OCI-LY7 (cell line): ENCODE results near the gene MTHFD2L. TPM values are rescaled to one million over a fixed set of nuclear protein-coding genes. Genes with fewer than 3 reads are reported as not detected.

Source experiments
- BruUV-seq: library from RNA; stranded (reverse); fragments of 400-500 nt; replicated peaks from 2 replicates; lab custom pipeline; 2021; lab: Mats Ljungman, UMichigan
- CTCF ChIA-PET: fragments of 300-600 bp; sonication (Branson Sonifier 250); formaldehyde crosslinking; loops from one replicate; lab custom pipeline; 2022; ENCODE audit warnings: antibody characterized with exemption; ENCODE audit not compliant: unreplicated experiment; lab: Charles Lee
- POLR2A ChIA-PET: fragments of 300-600 bp; sonication (Branson Sonifier 250); formaldehyde crosslinking; loops from one replicate; lab custom pipeline; 2022; ENCODE audit warnings: antibody characterized with exemption; lab: Charles Lee
- DNase-seq: peaks from one replicate; pipeline ENCODE4 v3.0.0-alpha.2; 2015; ENCODE audit warnings: low spot score
- H2AFZ ChIP-seq: fragments of 200-600 bp; sonication (generic), shearing (Covaris generic); 2 replicates; pipeline ENCODE4 v1.6.1; 2014; ENCODE audit warnings: mild to moderate bottlenecking, antibody characterized with exemption, low read length, moderate library complexity
- H3K27ac ChIP-seq: fragments of 200-600 bp; sonication (generic); 2 replicates; pipeline ENCODE4 v1.5.1; 2014; ENCODE audit warnings: mixed run types, low read depth, mild to moderate bottlenecking, moderate library complexity, low read length, inconsistent platforms; ENCODE audit not compliant: poor library complexity, severe bottlenecking
- H3K36me3 ChIP-seq: fragments of 200-600 bp; sonication (generic); 2 replicates; pipeline ENCODE4 v1.6.1; 2014; ENCODE audit warnings: mild to moderate bottlenecking, antibody characterized with exemption, low read length, moderate library complexity, mixed read lengths; ENCODE audit not compliant: insufficient read depth
- H3K4me1 ChIP-seq: fragments of 200-600 bp; sonication (generic); 2 replicates; pipeline ENCODE4 v1.5.1; 2014; ENCODE audit warnings: mild to moderate bottlenecking, low read length; ENCODE audit not compliant: insufficient read depth, poor library complexity, severe bottlenecking
- H3K4me2 ChIP-seq: fragments of 200-600 bp; sonication (generic); 2 replicates; pipeline ENCODE4 v1.6.1; 2014; ENCODE audit warnings: mild to moderate bottlenecking, low read length
- H3K4me3 ChIP-seq: fragments of 200-600 bp; sonication (generic); 2 replicates; pipeline ENCODE4 v1.5.1; 2014; ENCODE audit warnings: mild to moderate bottlenecking, low read depth, low read length; ENCODE audit not compliant: poor library complexity, severe bottlenecking
- H3K79me2 ChIP-seq: fragments of 200-600 bp; sonication (generic); 2 replicates; pipeline ENCODE4 v1.6.1; 2016; ENCODE audit warnings: low read depth, mild to moderate bottlenecking, low read length, moderate library complexity, mixed read lengths; ENCODE audit not compliant: insufficient read depth
- H3K9me2 ChIP-seq: fragments of 200-600 bp; sonication (generic); 2 replicates; pipeline ENCODE4 v1.6.1; 2016; ENCODE audit warnings: mild to moderate bottlenecking, low read length, mixed read lengths; ENCODE audit not compliant: insufficient read depth
- H3K9me3 ChIP-seq: fragments of 200-600 bp; sonication (generic); 2 replicates; pipeline ENCODE4 v1.6.1; 2014; ENCODE audit warnings: mild to moderate bottlenecking, mixed run types, low read length, mixed read lengths
- H4K20me1 ChIP-seq: fragments of 200-600 bp; sonication (generic); 2 replicates; pipeline ENCODE4 v1.6.1; 2014; ENCODE audit warnings: mild to moderate bottlenecking, antibody characterized with exemption, low read length, moderate library complexity, mixed read lengths; ENCODE audit not compliant: insufficient read depth
- EZH2phosphoT487 ChIP-seq: fragments of 200-600 bp; sonication (generic); IDR thresholded peaks from 2 replicates; pipeline ENCODE4 v1.6.1; 2018; ENCODE audit warnings: low read depth, borderline replicate concordance, mild to moderate bottlenecking, mixed run types, antibody characterized with exemption, low read length, moderate library complexity, mixed read lengths
- intact Hi-C: fragments of 100-400 bp; cut with micrococcal nuclease; formaldehyde crosslinking; loops from one replicate; pipeline ENCODE4 v1.10.0; 2022; ENCODE audit not compliant: unreplicated experiment
- total RNA-seq, 2 experiments: library from RNA; depleted of rRNA in 1 of 2; stranded (reverse); fragments of >200 nt in 1 of 2; shearing (Covaris generic) in 1 of 2; gene quantifications; 2 replicates each; pipeline ENCODE4 v1.2.3, GENCODE V29; 2014 to 2022
- TF ChIP-seq, protein P1 (sequence below): fragments of 200-600 bp; sonication (generic); conservative IDR thresholded peaks from 2 replicates; pipeline ENCODE4 v1.5.1; 2014; ENCODE audit warnings: mild to moderate bottlenecking, antibody characterized with exemption, low read length, moderate library complexity, mixed read lengths

Gene MTHFD2L
- total RNA-seq, 2 experiments from 2014 or later = 18.7 to 18.9 TPM

DNA sequence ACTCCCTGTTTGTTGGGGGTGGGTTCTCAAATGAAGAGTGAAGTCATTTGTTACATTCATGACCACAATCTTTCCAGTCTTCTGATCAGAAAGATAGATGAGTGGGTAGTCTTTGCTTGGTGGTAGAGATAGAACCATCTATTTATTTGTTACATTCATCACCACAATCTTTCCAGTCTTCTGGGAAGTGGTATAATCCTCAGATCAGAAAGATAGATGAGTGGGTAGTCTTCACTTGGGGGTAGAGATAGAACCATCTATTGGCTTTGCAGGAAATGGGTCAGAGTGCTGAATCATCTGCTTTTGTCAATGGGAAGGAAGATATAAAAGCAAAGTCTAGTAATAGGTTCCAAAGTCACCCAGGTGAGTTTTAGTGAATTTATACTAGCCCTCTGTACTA, 86.1 kb downstream of the MTHFD2L start:
- no peaks in the 10 kb centered on the region for H3K4me1 ChIP-seq
- no peak overlapping the region for H3K27ac ChIP-seq
- no peaks in the 10 kb centered on the region for H3K9me3 ChIP-seq
- H3K79me2 ChIP-seq = no peaks in the 10 kb centered on the region
- POLR2A ChIA-PET = no interaction called here
- H3K36me3 ChIP-seq = no peaks in the 10 kb centered on the region
- CTCF ChIA-PET = no interaction called here
- no peak overlapping the region for H2AFZ ChIP-seq
- H3K9me2 ChIP-seq = no peaks in the 10 kb centered on the region
- no peaks in the 10 kb centered on the region for H4K20me1 ChIP-seq
- intact Hi-C loops = no loop called here
- no peak for DNase-seq
- H3K4me2 ChIP-seq = no peak overlapping the region
- BruUV-seq = no TSS peak
- H3K4me3 ChIP-seq = no peak overlapping the region
- no peak for TF ChIP-seq EZH2phosphoT487
- TF ChIP-seq, protein P1, sequence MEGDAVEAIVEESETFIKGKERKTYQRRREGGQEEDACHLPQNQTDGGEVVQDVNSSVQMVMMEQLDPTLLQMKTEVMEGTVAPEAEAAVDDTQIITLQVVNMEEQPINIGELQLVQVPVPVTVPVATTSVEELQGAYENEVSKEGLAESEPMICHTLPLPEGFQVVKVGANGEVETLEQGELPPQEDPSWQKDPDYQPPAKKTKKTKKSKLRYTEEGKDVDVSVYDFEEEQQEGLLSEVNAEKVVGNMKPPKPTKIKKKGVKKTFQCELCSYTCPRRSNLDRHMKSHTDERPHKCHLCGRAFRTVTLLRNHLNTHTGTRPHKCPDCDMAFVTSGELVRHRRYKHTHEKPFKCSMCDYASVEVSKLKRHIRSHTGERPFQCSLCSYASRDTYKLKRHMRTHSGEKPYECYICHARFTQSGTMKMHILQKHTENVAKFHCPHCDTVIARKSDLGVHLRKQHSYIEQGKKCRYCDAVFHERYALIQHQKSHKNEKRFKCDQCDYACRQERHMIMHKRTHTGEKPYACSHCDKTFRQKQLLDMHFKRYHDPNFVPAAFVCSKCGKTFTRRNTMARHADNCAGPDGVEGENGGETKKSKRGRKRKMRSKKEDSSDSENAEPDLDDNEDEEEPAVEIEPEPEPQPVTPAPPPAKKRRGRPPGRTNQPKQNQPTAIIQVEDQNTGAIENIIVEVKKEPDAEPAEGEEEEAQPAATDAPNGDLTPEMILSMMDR = no peak

DNA sequence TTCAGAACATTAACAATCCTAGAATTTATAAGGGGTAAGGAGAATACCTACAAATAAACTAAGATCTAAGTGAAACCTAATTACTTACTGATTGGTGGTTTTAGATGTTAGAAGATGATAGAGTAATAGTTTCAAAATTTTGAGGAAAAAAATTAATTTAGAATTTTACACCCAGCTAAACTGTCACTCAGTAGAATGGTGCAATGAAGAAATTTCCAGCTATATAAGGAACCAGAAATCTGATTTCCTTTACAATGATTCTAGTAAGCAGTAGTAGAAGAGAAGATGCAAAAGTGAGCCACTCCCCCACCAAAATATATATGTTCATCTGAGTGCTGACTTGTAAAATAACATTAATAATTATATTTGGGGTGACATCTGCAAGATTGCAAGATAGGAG, 95.0 kb downstream of the MTHFD2L start:
- intact Hi-C loops = no loop called here
- H3K36me3 ChIP-seq = no peaks in the 10 kb centered on the region
- CTCF ChIA-PET = no interaction called here
- H2AFZ ChIP-seq = no peak overlapping the region
- H3K4me3 ChIP-seq = no peak overlapping the region
- no peaks in the 10 kb centered on the region for H4K20me1 ChIP-seq
- BruUV-seq = no TSS peak
- no peak overlapping the region for H3K27ac ChIP-seq
- POLR2A ChIA-PET = no interaction called here
- H3K9me3 ChIP-seq = peaks cover 5% of the 10 kb centered on the region; the same call in 1 of the 2 replicates
- H3K79me2 ChIP-seq = no peaks in the 10 kb centered on the region
- DNase-seq = no peak
- no peak overlapping the region for H3K4me2 ChIP-seq
- no peak for TF ChIP-seq EZH2phosphoT487
- TF ChIP-seq, protein P1 = no peak
- no peaks in the 10 kb centered on the region for H3K4me1 ChIP-seq
- no peaks in the 10 kb centered on the region for H3K9me2 ChIP-seq

DNA sequence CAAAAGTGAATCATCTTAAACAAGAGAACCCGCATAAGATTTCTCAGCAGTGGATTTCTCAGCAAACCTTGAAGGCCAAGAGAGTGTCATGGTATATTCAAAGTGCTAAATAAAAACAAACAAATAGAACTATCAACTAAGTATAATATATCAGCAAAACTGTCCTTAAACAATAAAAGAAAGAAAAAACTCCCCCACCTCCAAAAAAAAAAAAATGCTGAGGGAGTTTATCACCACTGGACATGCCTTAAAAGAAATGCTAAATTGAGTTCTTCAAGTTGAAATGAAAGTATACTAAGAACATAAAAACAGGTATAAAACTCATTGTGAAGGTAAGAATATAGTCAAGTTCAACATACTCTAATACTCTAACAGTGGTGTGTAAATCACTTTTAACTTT, 96.5 kb downstream of the MTHFD2L start:
- Histone ChIP-seq H3K9me2 (no peaks in the 10 kb centered on the region), H3K36me3 (no peaks in the 10 kb centered on the region), H3K4me1 (no peaks in the 10 kb centered on the region), H3K4me2 (no peak overlapping the region), H3K79me2 (no peaks in the 10 kb centered on the region), H3K27ac (no peak overlapping the region), H4K20me1 (no peaks in the 10 kb centered on the region), H2AFZ (no peak overlapping the region), H3K4me3 (no peak overlapping the region), H3K9me3 (peaks cover 5% of the 10 kb centered on the region; the same call in 1 of the 2 replicates)
- ChIA-PET CTCF (no interaction called here), POLR2A (no interaction called here)
- no peak for DNase-seq
- TF ChIP-seq EZH2phosphoT487 = no peak
- TF ChIP-seq, protein P1 = no peak
- intact Hi-C loops = no loop called here
- no TSS peak for BruUV-seq
